SH-SY5Y (cell line): ENCODE results near the gene RNF145.

Experiments used
- GATA2 ChIP-seq: IDR thresholded peaks from 2 replicates; pipeline ENCODE4 v1.6.1; 2011; ENCODE audit warnings: mild to moderate bottlenecking, low read depth, low read length
- GATA3 ChIP-seq: IDR thresholded peaks from 2 replicates; pipeline ENCODE4 v1.6.1; 2011; ENCODE audit warnings: low read depth, mild to moderate bottlenecking, low read length, moderate library complexity

GRCh38 chr5:159216454-159216853 is 7.1 kb upstream of the RNF145 start:
- TF ChIP-seq GATA2 (no peak; the same call in 1 of the 2 replicates), GATA3 (peak; percentile 30; the same call in 1 of the 2 replicates)
